K562 (cell line): Measurements from ENCODE around the gene EMILIN1. TPM values are rescaled to one million over a fixed set of nuclear protein-coding genes. Genes with fewer than 3 reads are reported as not detected.

ENCODE experiments used
- CAMTA2 ChIP-seq: fragments of 250-450 bp; sonication (Bioruptor Pico); conservative IDR thresholded peaks from 2 replicates; pipeline ENCODE4 v1.5.1; 2022
- ETV5 ChIP-seq: sonication (generic); formaldehyde crosslinking; IDR thresholded peaks from 2 replicates; pipeline ENCODE4 v1.4.0; 2020; ENCODE audit warnings: low read depth, mild to moderate bottlenecking, missing genetic modification reagents
- JUND ChIP-seq, 2 experiments: IDR thresholded peaks; 2 replicates in 1 of 2; 3 replicates in 1 of 2; pipeline ENCODE4 v1.6.1; 2011; ENCODE audit warnings: borderline replicate concordance in 2 of 2, low read depth in 2 of 2, low read length in 2 of 2, improper control_type of control experiment in 1 of 2, missing biosample characterization in 1 of 2, missing genetic modification characterization in 1 of 2, missing genetic modification reagents in 1 of 2
- NFE2L1 ChIP-seq: fragments of 450-650 bp; IDR thresholded peaks from 2 replicates; pipeline ENCODE4 v1.6.1; 2016; ENCODE audit warnings: missing genetic modification characterization, low read depth, mild to moderate bottlenecking, missing compliant biosample characterization, moderate library complexity, borderline replicate concordance
- SIN3B ChIP-seq: fragments of 450-650 bp; IDR thresholded peaks from 2 replicates; pipeline ENCODE4 v1.6.1; 2017; ENCODE audit warnings: low read depth, mild to moderate bottlenecking, moderate library complexity
- ZC3H11A ChIP-seq: IDR thresholded peaks from 2 replicates; pipeline ENCODE4 v1.6.1; 2012; ENCODE audit warnings: low read depth, low read length, improper control_type of control experiment
- ZKSCAN8 ChIP-seq: fragments of 200-800 bp; sonication (Bioruptor generic); IDR thresholded peaks from 2 replicates; pipeline ENCODE4 v1.6.1; 2016; ENCODE audit warnings: missing genetic modification characterization, missing compliant biosample characterization
- ZNF133 ChIP-seq: fragments of 250-450 bp; sonication (Bioruptor Pico); IDR thresholded peaks from 2 replicates; pipeline ENCODE4 v1.4.0; 2020; ENCODE audit warnings: mild to moderate bottlenecking
- ZNF76 ChIP-seq: fragments of 250-450 bp; sonication (Bioruptor Pico); IDR thresholded peaks from 2 replicates; pipeline ENCODE4 v1.4.0; 2020; ENCODE audit warnings: mild to moderate bottlenecking, moderate library complexity, borderline replicate concordance
- polyA plus RNA-seq, 8 experiments: library from polyadenylated mRNA; depleted of rRNA in 4 of 8; stranded (reverse) in 5 of 8; unstranded in 3 of 8; fragments of >200 nt; fragmentation: Nextera tagmentation in 2 of 8; fragmentation: Illumina TruSeq in 1 of 8; extraction: Ambion mirVana in 2 of 8; extraction: Trizol in 1 of 8; gene quantifications; 2 replicates each; pipeline versions ENCODE4 v1.2.1 to v1.2.3, GENCODE V29; 2011 to 2014; ENCODE audit warnings: inconsistent platforms in 1 of 8, missing spikeins in 1 of 8
- total RNA-seq, 7 experiments: library from RNA; depleted of rRNA in 6 of 7; stranded (reverse); fragments of >200 nt in 6 of 7; fragmentation: Illumina TruSeq in 2 of 7; extraction: Trizol in 2 of 7; gene quantifications; 2 replicates each; pipeline versions ENCODE4 v1.2.1 to v1.2.3, GENCODE V29; 2011 to 2021; ENCODE audit warnings: low replicate concordance in 1 of 7
- TF ChIP-seq, protein P1 (sequence below): sonication (generic); formaldehyde crosslinking; IDR thresholded peaks from 2 replicates; pipeline ENCODE4 v1.8.1; 2023; ENCODE audit warnings: mild to moderate bottlenecking, missing genetic modification reagents
- TF ChIP-seq, protein P2 (sequence below): fragments of 250-450 bp; sonication (Bioruptor Pico); IDR thresholded peaks from 2 replicates; pipeline ENCODE4 v1.8.0; 2022; ENCODE audit warnings: inconsistent platforms, mild to moderate bottlenecking, moderate library complexity, borderline replicate concordance
- TF ChIP-seq, protein P3 (sequence below): fragments of 450-650 bp; IDR thresholded peaks from 2 replicates; pipeline ENCODE4 v1.6.1; 2016; ENCODE audit warnings: mild to moderate bottlenecking, moderate library complexity

The EMILIN1 gene
- total and polyA plus RNA-seq, 9 of the 15 experiments (the other 6 are each of a cell fraction or from before 2014, with no cell fraction given): 0.04 to 2.7 (median 0.54) TPM; not detected in 2

DNA sequence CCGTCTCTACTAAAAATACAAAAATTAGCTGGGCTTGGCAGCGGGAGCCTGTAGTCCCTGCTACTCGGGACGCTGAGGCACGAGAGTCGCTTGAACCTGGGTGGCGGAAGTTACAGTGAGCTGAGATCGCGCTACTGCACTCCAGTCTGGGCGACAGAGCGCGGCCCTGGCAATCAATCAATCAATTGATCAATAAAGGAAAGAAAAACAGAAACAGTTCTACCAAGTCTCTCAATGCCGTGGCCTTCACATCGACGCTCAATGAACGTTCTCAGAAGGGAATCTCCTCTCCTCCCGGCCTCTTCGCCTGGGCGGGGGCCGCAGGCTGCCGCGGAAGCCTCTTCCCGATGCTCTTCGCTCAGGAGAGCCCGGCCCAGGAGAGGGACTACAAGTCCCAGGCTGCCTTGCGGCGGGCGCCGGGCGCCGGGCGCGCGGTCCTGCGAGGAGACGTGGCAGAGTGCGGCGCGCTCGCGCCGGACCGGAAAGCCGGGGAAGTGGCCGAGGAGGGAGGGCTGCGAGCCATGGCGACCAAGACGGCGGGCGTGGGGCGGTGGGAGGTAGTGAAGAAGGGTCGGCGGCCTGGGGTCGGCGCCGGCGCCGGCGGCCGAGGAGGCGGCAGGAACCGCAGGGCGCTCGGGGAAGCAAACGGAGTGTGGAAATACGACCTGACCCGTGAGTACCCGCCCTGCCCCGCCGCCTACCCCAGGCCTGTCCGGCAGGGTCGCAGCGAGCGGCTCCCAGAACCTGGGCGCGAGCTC is 45.7 kb upstream of the EMILIN1 start, which contains the start of gene TMEM214 (continued):
- no peak for TF ChIP-seq JUND (IDR thresholded peaks at IDR 0.05; ENCODE audit: borderline replicate concordance, low read depth, low read length)
- TF ChIP-seq JUND (tag; IDR thresholded peaks at IDR 0.05; ENCODE audit: borderline replicate concordance, low read depth, low read length): no peak
- 0 out of 2 replicates have a peak, but pooled peaks have one; percentile 39 for TF ChIP-seq SIN3B
- TF ChIP-seq CAMTA2 (CRISPR knock-in tag): no peak
- TF ChIP-seq, protein P1, sequence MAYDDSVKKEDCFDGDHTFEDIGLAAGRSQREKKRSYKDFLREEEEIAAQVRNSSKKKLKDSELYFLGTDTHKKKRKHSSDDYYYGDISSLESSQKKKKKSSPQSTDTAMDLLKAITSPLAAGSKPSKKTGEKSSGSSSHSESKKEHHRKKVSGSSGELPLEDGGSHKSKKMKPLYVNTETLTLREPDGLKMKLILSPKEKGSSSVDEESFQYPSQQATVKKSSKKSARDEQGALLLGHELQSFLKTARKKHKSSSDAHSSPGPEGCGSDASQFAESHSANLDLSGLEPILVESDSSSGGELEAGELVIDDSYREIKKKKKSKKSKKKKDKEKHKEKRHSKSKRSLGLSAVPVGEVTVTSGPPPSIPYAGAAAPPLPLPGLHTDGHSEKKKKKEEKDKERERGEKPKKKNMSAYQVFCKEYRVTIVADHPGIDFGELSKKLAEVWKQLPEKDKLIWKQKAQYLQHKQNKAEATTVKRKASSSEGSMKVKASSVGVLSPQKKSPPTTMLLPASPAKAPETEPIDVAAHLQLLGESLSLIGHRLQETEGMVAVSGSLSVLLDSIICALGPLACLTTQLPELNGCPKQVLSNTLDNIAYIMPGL (CRISPR knock-in tag): no peak
- no peak for TF ChIP-seq NFE2L1 (tag)
- TF ChIP-seq ZNF76: peak; percentile 19; the same call in 1 of the 2 replicates
- TF ChIP-seq ZC3H11A: no peak
- TF ChIP-seq, protein P2, sequence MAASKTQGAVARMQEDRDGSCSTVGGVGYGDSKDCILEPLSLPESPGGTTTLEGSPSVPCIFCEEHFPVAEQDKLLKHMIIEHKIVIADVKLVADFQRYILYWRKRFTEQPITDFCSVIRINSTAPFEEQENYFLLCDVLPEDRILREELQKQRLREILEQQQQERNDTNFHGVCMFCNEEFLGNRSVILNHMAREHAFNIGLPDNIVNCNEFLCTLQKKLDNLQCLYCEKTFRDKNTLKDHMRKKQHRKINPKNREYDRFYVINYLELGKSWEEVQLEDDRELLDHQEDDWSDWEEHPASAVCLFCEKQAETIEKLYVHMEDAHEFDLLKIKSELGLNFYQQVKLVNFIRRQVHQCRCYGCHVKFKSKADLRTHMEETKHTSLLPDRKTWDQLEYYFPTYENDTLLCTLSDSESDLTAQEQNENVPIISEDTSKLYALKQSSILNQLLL (CRISPR knock-in tag): no peak
- peak; percentile 20 for TF ChIP-seq ETV5 (CRISPR knock-in tag)
- no peak for TF ChIP-seq ZKSCAN8
- no peak for TF ChIP-seq ZNF133 (CRISPR knock-in tag)
- TF ChIP-seq, protein P3, sequence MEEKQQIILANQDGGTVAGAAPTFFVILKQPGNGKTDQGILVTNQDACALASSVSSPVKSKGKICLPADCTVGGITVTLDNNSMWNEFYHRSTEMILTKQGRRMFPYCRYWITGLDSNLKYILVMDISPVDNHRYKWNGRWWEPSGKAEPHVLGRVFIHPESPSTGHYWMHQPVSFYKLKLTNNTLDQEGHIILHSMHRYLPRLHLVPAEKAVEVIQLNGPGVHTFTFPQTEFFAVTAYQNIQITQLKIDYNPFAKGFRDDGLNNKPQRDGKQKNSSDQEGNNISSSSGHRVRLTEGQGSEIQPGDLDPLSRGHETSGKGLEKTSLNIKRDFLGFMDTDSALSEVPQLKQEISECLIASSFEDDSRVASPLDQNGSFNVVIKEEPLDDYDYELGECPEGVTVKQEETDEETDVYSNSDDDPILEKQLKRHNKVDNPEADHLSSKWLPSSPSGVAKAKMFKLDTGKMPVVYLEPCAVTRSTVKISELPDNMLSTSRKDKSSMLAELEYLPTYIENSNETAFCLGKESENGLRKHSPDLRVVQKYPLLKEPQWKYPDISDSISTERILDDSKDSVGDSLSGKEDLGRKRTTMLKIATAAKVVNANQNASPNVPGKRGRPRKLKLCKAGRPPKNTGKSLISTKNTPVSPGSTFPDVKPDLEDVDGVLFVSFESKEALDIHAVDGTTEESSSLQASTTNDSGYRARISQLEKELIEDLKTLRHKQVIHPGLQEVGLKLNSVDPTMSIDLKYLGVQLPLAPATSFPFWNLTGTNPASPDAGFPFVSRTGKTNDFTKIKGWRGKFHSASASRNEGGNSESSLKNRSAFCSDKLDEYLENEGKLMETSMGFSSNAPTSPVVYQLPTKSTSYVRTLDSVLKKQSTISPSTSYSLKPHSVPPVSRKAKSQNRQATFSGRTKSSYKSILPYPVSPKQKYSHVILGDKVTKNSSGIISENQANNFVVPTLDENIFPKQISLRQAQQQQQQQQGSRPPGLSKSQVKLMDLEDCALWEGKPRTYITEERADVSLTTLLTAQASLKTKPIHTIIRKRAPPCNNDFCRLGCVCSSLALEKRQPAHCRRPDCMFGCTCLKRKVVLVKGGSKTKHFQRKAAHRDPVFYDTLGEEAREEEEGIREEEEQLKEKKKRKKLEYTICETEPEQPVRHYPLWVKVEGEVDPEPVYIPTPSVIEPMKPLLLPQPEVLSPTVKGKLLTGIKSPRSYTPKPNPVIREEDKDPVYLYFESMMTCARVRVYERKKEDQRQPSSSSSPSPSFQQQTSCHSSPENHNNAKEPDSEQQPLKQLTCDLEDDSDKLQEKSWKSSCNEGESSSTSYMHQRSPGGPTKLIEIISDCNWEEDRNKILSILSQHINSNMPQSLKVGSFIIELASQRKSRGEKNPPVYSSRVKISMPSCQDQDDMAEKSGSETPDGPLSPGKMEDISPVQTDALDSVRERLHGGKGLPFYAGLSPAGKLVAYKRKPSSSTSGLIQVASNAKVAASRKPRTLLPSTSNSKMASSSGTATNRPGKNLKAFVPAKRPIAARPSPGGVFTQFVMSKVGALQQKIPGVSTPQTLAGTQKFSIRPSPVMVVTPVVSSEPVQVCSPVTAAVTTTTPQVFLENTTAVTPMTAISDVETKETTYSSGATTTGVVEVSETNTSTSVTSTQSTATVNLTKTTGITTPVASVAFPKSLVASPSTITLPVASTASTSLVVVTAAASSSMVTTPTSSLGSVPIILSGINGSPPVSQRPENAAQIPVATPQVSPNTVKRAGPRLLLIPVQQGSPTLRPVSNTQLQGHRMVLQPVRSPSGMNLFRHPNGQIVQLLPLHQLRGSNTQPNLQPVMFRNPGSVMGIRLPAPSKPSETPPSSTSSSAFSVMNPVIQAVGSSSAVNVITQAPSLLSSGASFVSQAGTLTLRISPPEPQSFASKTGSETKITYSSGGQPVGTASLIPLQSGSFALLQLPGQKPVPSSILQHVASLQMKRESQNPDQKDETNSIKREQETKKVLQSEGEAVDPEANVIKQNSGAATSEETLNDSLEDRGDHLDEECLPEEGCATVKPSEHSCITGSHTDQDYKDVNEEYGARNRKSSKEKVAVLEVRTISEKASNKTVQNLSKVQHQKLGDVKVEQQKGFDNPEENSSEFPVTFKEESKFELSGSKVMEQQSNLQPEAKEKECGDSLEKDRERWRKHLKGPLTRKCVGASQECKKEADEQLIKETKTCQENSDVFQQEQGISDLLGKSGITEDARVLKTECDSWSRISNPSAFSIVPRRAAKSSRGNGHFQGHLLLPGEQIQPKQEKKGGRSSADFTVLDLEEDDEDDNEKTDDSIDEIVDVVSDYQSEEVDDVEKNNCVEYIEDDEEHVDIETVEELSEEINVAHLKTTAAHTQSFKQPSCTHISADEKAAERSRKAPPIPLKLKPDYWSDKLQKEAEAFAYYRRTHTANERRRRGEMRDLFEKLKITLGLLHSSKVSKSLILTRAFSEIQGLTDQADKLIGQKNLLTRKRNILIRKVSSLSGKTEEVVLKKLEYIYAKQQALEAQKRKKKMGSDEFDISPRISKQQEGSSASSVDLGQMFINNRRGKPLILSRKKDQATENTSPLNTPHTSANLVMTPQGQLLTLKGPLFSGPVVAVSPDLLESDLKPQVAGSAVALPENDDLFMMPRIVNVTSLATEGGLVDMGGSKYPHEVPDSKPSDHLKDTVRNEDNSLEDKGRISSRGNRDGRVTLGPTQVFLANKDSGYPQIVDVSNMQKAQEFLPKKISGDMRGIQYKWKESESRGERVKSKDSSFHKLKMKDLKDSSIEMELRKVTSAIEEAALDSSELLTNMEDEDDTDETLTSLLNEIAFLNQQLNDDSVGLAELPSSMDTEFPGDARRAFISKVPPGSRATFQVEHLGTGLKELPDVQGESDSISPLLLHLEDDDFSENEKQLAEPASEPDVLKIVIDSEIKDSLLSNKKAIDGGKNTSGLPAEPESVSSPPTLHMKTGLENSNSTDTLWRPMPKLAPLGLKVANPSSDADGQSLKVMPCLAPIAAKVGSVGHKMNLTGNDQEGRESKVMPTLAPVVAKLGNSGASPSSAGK: no peak
